Body of pancreas (tissue), 4 donors: ENCODE data around the gene KIF26A.

Experiments
- POLR2A ChIP-seq, 3 donors: fragments of 450-650 bp; IDR thresholded peaks; one replicate each; pipeline ENCODE4 v1.6.1; 2016; ENCODE audit warnings: antibody characterized with exemption in 3 of 3, mild to moderate bottlenecking in 2 of 3
- TF ChIP-seq, protein P1 (sequence below), 7 experiments: fragments of 450-650 bp in 4 of 7; fragments of 200-600 bp in 3 of 7; sonication (generic) in 3 of 7; IDR thresholded peaks; one replicate each; pipeline ENCODE4 v1.5.1; 2016 to 2019; ENCODE audit warnings: antibody characterized with exemption in 7 of 7

DNA sequence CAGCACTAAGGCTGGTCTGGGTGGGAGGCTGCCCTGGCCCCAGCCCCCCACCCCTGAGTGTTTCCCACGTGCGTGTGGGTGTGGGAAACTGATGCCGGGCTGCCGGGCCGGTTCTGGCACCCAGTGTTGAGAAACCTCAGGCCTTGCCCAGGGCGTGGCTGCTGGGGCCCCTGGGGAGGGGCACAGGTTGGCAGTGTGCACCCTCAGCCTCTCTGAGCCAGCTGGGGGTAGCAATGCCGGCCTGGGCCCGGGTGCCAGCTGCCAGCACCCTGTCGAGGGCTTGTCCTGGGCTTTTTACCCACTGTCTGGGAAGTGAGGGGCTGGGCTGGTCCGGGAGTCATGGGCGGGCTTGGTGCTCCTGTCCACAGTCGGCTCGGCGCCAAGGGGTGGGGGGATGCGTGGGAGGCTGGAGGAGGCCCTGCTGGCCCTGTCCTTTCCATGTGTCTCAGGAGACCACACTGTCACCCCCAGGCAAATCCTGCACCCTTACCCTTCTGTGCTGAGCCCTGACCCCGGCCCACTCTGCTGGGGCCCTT is 37.2 kb upstream of the KIF26A start:
- TF ChIP-seq POLR2A (IDR thresholded peaks at IDR 0.05): no peak
- TF ChIP-seq, protein P1, sequence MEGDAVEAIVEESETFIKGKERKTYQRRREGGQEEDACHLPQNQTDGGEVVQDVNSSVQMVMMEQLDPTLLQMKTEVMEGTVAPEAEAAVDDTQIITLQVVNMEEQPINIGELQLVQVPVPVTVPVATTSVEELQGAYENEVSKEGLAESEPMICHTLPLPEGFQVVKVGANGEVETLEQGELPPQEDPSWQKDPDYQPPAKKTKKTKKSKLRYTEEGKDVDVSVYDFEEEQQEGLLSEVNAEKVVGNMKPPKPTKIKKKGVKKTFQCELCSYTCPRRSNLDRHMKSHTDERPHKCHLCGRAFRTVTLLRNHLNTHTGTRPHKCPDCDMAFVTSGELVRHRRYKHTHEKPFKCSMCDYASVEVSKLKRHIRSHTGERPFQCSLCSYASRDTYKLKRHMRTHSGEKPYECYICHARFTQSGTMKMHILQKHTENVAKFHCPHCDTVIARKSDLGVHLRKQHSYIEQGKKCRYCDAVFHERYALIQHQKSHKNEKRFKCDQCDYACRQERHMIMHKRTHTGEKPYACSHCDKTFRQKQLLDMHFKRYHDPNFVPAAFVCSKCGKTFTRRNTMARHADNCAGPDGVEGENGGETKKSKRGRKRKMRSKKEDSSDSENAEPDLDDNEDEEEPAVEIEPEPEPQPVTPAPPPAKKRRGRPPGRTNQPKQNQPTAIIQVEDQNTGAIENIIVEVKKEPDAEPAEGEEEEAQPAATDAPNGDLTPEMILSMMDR (IDR thresholded peaks at IDR 0.05): no peak
